Testis (tissue), 2 donors: ENCODE measurements around the gene AZU1.

Experiments
- POLR2A ChIP-seq: fragments of 450-650 bp; IDR thresholded peaks from one replicate; pipeline ENCODE4 v1.6.1; 2017; ENCODE audit warnings: antibody characterized with exemption, mild to moderate bottlenecking, moderate library complexity
- TF ChIP-seq, protein P1 (sequence below), 3 experiments: fragments of 450-650 bp in 2 of 3; fragments of 200-600 bp in 1 of 3; sonication (generic) in 1 of 3; IDR thresholded peaks; one replicate each; pipeline ENCODE4 v1.5.1; 2016 to 2019; ENCODE audit warnings: antibody characterized with exemption in 3 of 3, mild to moderate bottlenecking in 2 of 3, moderate library complexity in 1 of 3

DNA sequence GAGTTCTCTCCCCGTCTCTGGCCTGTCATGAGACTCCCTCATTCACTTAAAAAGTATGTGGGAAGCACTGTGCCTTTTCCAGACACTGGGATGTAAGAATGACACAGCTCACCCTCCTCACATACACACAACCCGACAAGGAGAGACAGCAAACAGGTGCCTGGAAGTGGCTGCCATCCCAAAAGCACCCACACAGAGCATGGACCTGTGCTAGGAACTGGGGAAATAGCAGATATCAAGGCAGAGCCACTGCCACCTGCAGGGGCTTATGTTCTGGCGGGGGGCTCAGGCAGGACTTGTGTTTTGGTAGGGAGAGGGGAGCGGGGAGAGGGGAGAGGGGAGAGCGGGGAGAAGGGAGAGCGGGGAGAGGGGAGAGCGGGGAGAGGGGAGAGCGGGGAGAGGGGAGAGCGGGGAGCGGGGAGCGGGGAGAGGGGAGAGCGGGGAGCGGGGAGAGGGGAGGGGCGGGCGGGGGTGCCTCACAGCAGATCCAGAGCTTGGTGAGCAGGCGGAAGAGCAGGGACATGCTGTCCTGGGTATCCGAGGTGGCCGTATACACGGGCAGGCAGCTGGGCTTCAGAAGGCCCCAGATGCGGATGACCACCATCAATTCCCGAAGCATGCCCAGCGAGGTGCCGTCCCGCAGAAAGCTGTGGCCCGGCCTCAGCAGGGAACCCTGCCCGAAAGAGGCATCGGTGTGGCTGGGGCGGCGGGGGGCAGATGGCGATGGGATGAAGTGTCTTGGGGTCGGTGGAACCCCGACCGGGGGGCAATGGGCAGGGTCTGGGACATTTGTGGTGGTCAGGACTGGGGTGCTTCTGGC, 44.0 kb downstream of the AZU1 start:
- no peak for TF ChIP-seq POLR2A
- TF ChIP-seq, protein P1, sequence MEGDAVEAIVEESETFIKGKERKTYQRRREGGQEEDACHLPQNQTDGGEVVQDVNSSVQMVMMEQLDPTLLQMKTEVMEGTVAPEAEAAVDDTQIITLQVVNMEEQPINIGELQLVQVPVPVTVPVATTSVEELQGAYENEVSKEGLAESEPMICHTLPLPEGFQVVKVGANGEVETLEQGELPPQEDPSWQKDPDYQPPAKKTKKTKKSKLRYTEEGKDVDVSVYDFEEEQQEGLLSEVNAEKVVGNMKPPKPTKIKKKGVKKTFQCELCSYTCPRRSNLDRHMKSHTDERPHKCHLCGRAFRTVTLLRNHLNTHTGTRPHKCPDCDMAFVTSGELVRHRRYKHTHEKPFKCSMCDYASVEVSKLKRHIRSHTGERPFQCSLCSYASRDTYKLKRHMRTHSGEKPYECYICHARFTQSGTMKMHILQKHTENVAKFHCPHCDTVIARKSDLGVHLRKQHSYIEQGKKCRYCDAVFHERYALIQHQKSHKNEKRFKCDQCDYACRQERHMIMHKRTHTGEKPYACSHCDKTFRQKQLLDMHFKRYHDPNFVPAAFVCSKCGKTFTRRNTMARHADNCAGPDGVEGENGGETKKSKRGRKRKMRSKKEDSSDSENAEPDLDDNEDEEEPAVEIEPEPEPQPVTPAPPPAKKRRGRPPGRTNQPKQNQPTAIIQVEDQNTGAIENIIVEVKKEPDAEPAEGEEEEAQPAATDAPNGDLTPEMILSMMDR (IDR thresholded peaks at IDR 0.05) = no peak
